HCT116 (cell line): ENCODE results near the gene CFAP74. TPM values are rescaled to one million over a fixed set of nuclear protein-coding genes. Genes with fewer than 3 reads are reported as not detected.

ENCODE experiments used
- ATAC-seq: fragments of 200-7000 bp; cut with Tn5 transposase; 2 replicates; pipeline ENCODE4 v1.9.1; 2020; ENCODE audit warnings: mild to moderate bottlenecking, moderate library complexity
- BruUV-seq: library from RNA; stranded (reverse); fragments of 400-500 nt; replicated peaks from 2 replicates; lab custom pipeline; 2021; lab: Mats Ljungman, UMichigan
- CTCF ChIA-PET: fragments of 300-600 bp; sonication (Branson Sonifier 250); formaldehyde crosslinking; loops from one replicate; lab custom pipeline; 2021; ENCODE audit warnings: antibody characterized with exemption; lab: Charles Lee
- POLR2A ChIA-PET: fragments of 300-600, 350-600 bp; sonication (Branson Sonifier 250); formaldehyde crosslinking; loops from one replicate; lab custom pipeline; 2021; ENCODE audit warnings: antibody characterized with exemption; lab: Charles Lee
- RAD21 ChIA-PET, 2 experiments: fragments of 300-600 bp; sonication (Branson Sonifier 250); formaldehyde crosslinking; loops; one replicate each; lab custom pipeline; 2023; ENCODE audit warnings: low total read pairs in 2 of 2; ENCODE audit not compliant: uncharacterized antibody in 2 of 2, unreplicated experiment in 2 of 2, low non-redundant PET in 1 of 2; lab: Charles Lee
- DNase-seq: peaks from one replicate; pipeline ENCODE4 v3.0.0-alpha.2; 2010; ENCODE audit warnings: low read depth, low spot score
- H2AFZ ChIP-seq: fragments of 200-600 bp; shearing (Covaris generic), sonication (generic); 2 replicates; pipeline ENCODE4 v1.6.1; 2017; ENCODE audit warnings: low read depth, mixed run types, mixed read lengths, antibody characterized with exemption, low read length; ENCODE audit not compliant: poor library complexity, severe bottlenecking
- H3K27ac ChIP-seq: 2 replicates; pipeline ENCODE4 v1.5.1; 2012; ENCODE audit warnings: low read depth, low read length
- H3K27me3 ChIP-seq: fragments of 200-600 bp; sonication (generic); 2 replicates; pipeline ENCODE4 v1.6.1; 2016; ENCODE audit warnings: mixed run types, low read length, mixed read lengths; ENCODE audit not compliant: insufficient read depth
- H3K36me3 ChIP-seq, 2 experiments: fragments of 200-500 bp in 1 of 2; fragments of 200-600 bp in 1 of 2; sonication (Bioruptor generic) in 1 of 2; sonication (generic) in 1 of 2; 2 replicates each; pipeline versions ENCODE4 v1.5.1 to v1.6.1; 2014 to 2016; ENCODE audit warnings: low read length in 2 of 2, inconsistent platforms in 1 of 2, mixed read lengths in 1 of 2, mixed run types in 1 of 2; ENCODE audit not compliant: insufficient read depth in 2 of 2, control insufficient read depth in 1 of 2
- H3K4me1 ChIP-seq, 2 experiments: fragments of 200-600 bp in 1 of 2; sonication (generic) in 1 of 2; 2 replicates each; pipeline versions ENCODE4 v1.5.1 to v1.6.1; 2012 to 2017; ENCODE audit warnings: low read length in 2 of 2, inconsistent platforms in 1 of 2, mild to moderate bottlenecking in 1 of 2, mixed read lengths in 1 of 2, mixed run types in 1 of 2, moderate library complexity in 1 of 2; ENCODE audit not compliant: insufficient read depth in 2 of 2, control insufficient read depth in 1 of 2
- H3K4me2 ChIP-seq: fragments of 200-600 bp; sonication (generic); 2 replicates; pipeline ENCODE4 v1.6.1; 2017; ENCODE audit warnings: mixed run types, low read length, mixed read lengths
- H3K4me3 ChIP-seq, 2 experiments: fragments of 200-600 bp in 1 of 2; sonication (generic) in 1 of 2; replicated peaks in 1 of 2; 2 replicates each; pipeline ENCODE4 v1.5.1; 2011 to 2016; ENCODE audit warnings: low read length in 2 of 2, control low read depth in 1 of 2, low read depth in 1 of 2, mild to moderate bottlenecking in 1 of 2, mixed read lengths in 1 of 2, mixed run types in 1 of 2
- H3K79me2 ChIP-seq: fragments of 200-600 bp; sonication (generic); 2 replicates; pipeline ENCODE4 v1.6.1; 2017; ENCODE audit warnings: mild to moderate bottlenecking, mixed run types, low read length, moderate library complexity, mixed read lengths; ENCODE audit not compliant: insufficient read depth
- H3K9ac ChIP-seq: fragments of 200-600 bp; sonication (generic); 2 replicates; pipeline ENCODE4 v1.6.1; 2016; ENCODE audit warnings: low read length, mixed read lengths
- H3K9me2 ChIP-seq: fragments of 200-600 bp; sonication (generic), shearing (Covaris generic); 2 replicates; pipeline ENCODE4 v1.6.1; 2017; ENCODE audit warnings: mixed run types, mild to moderate bottlenecking, moderate library complexity; ENCODE audit not compliant: insufficient read depth
- H3K9me3 ChIP-seq, 2 experiments: fragments of 200-500 bp in 1 of 2; fragments of 200-600 bp in 1 of 2; sonication (Bioruptor generic) in 1 of 2; sonication (generic) in 1 of 2; 2 replicates each; pipeline ENCODE4 v1.6.1; 2014 to 2017; ENCODE audit warnings: low read length in 2 of 2, mixed read lengths in 2 of 2, inconsistent platforms in 1 of 2, low read depth in 1 of 2, mild to moderate bottlenecking in 1 of 2, mixed run types in 1 of 2, moderate library complexity in 1 of 2; ENCODE audit not compliant: control insufficient read depth in 1 of 2, insufficient read depth in 1 of 2
- H4K20me1 ChIP-seq: fragments of 200-600 bp; sonication (generic), shearing (Covaris generic); 2 replicates; pipeline ENCODE4 v1.6.1; 2017; ENCODE audit warnings: mixed run types, mild to moderate bottlenecking, moderate library complexity; ENCODE audit not compliant: insufficient read depth
- ATF3 ChIP-seq: IDR thresholded peaks from 2 replicates; pipeline ENCODE4 v1.6.1; 2012
- CBX3 ChIP-seq: IDR thresholded peaks from 2 replicates; pipeline ENCODE4 v1.6.1; 2012; ENCODE audit warnings: low read depth
- CTCF ChIP-seq, 3 experiments: fragments of 200-600 bp in 1 of 3; sonication (generic) in 1 of 3; IDR thresholded peaks in 2 of 3; conservative IDR thresholded peaks in 1 of 3; 2 replicates each; pipeline ENCODE4 v1.5.1; 2012 to 2017; ENCODE audit warnings: low read depth in 2 of 3, low read length in 2 of 3, antibody characterized with exemption in 1 of 3, borderline replicate concordance in 1 of 3, control low read depth in 1 of 3, mild to moderate bottlenecking in 1 of 3, mixed read lengths in 1 of 3, mixed run types in 1 of 3, moderate library complexity in 1 of 3; ENCODE audit not compliant: insufficient read depth in 1 of 3
- JUND ChIP-seq: IDR thresholded peaks from 2 replicates; pipeline ENCODE4 v1.6.1; 2012
- MAX ChIP-seq: IDR thresholded peaks from 2 replicates; pipeline ENCODE4 v1.6.1; 2012
- POLR2A ChIP-seq: IDR thresholded peaks from 2 replicates; pipeline ENCODE4 v1.7.0; 2011; ENCODE audit warnings: borderline replicate concordance; ENCODE audit not compliant: insufficient read depth, insufficient read length; ENCODE audit errors: extremely low read depth
- RAD21 ChIP-seq: IDR thresholded peaks from 2 replicates; pipeline ENCODE4 v1.6.1; 2012; ENCODE audit warnings: low read depth, mild to moderate bottlenecking
- SIN3A ChIP-seq: IDR thresholded peaks from 2 replicates; pipeline ENCODE4 v1.6.1; 2012; ENCODE audit warnings: low read depth
- TCF7L2 ChIP-seq: IDR thresholded peaks from 2 replicates; pipeline ENCODE4 v1.7.0; 2011; ENCODE audit warnings: borderline replicate concordance, inconsistent platforms; ENCODE audit not compliant: insufficient read depth, insufficient read length; ENCODE audit errors: extremely low read depth
- YY1 ChIP-seq: IDR thresholded peaks from 2 replicates; pipeline ENCODE4 v1.6.1; 2011; ENCODE audit warnings: low read length, low read depth, moderate library complexity, mild to moderate bottlenecking; ENCODE audit not compliant: insufficient replicate concordance; ENCODE audit errors: extremely low read depth
- intact Hi-C: fragments of 100-400 bp; cut with micrococcal nuclease; formaldehyde crosslinking; loops from 2 replicates; pipeline ENCODE4 v1.10.0; 2022
- total RNA-seq: library from RNA; stranded (reverse); gene quantifications from one replicate; pipeline ENCODE4 v1.2.1, GENCODE V29; 2021; ENCODE audit not compliant: unreplicated experiment

CFAP74 gene
- total RNA-seq, 1 experiment from 2014 or later, result 4.9 TPM

- Histone ChIP-seq H4K20me1 (no peaks in the 10 kb centered on the region), H3K27ac (no peak overlapping the region), H3K4me3 (no peak overlapping the region), H2AFZ (no peak overlapping the region), H3K9me2 (no peaks in the 10 kb centered on the region), H3K4me1 (no peaks in the 10 kb centered on the region), H3K4me2 (no peak overlapping the region), H3K9ac (no peak overlapping the region), H3K9me3 (peaks cover 0 to 9% of the 10 kb centered on the region in 2 experiments; a peak in 1 of 4 replicates), H3K79me2 (no peaks in the 10 kb centered on the region), H3K27me3 (no peaks in the 10 kb centered on the region), H3K36me3 (no peaks in the 10 kb centered on the region)
- no TSS peak for BruUV-seq
- POLR2A ChIA-PET, result no interaction called here
- intact Hi-C loops, result no loop called here
- DNase-seq (no peak), ATAC-seq (no peak)
- RAD21 ChIA-PET, result no interaction called here
- TF ChIP-seq ATF3 (no peak), CTCF (IDR thresholded peaks at IDR 0.05 in 2 of 3, conservative IDR thresholded peaks at IDR 0.05 in 1 of 3; ENCODE audit: borderline replicate concordance in 1 of 3, insufficient read depth in 1 of 3, low read depth in 2 of 3, low read length in 2 of 3) (no peak), TCF7L2 (no peak), JUND (no peak), POLR2A (no peak), RAD21 (no peak), SIN3A (no peak), CBX3 (no peak), YY1 (no peak), MAX (no peak)
- CTCF ChIA-PET, result no interaction called here
Observed at GRCh38 chr1:1937549-1938275, 65.9 kb downstream of the CFAP74 start.
